SK-N-SH treated with all-trans-retinoic acid at 6 μM for 48 hours (cell line): Measurements from ENCODE around the gene DCUN1D5.
"Not testable (repeated sequence)": the region's sequence is repeated elsewhere in the genome, so short reads cannot be mapped to it uniquely, and the experiment has no call there.

ENCODE experiments used
- ATAC-seq: fragments of 200-7000 bp; cut with Tn5 transposase; 3 replicates; pipeline ENCODE4 v1.9.1; 2020; ENCODE audit warnings: mild to moderate bottlenecking, moderate library complexity
- ARNTL ChIP-seq: fragments of 450-650 bp; formaldehyde crosslinking; IDR thresholded peaks from 2 replicates; pipeline ENCODE4 v1.5.0; 2020; ENCODE audit warnings: low read depth, mild to moderate bottlenecking, moderate library complexity, borderline replicate concordance
- BACH2 ChIP-seq: fragments of 250-450 bp; sonication (Bioruptor Pico); IDR thresholded peaks from 2 replicates; pipeline ENCODE4 v1.9.0; 2021; ENCODE audit warnings: mild to moderate bottlenecking, borderline replicate concordance
- CREB5 ChIP-seq: fragments of 250-450 bp; sonication (Bioruptor Pico); IDR thresholded peaks from 2 replicates; pipeline ENCODE4 v1.5.1; 2020; ENCODE audit warnings: low read depth, mild to moderate bottlenecking, moderate library complexity
- CSDC2 ChIP-seq: fragments of 250-450 bp; sonication (Bioruptor Pico); IDR thresholded peaks from 2 replicates; pipeline ENCODE4 v1.5.0; 2020; ENCODE audit warnings: mild to moderate bottlenecking, moderate library complexity
- CSRNP3 ChIP-seq: fragments of 250-450 bp; sonication (Bioruptor Pico); IDR thresholded peaks from 2 replicates; pipeline ENCODE4 v1.5.1; 2021; ENCODE audit warnings: mild to moderate bottlenecking, moderate library complexity
- ESRRG ChIP-seq: fragments of 250-450 bp; sonication (Bioruptor Pico); IDR thresholded peaks from 2 replicates; pipeline ENCODE4 v1.6.1; 2021; ENCODE audit warnings: mild to moderate bottlenecking
- GLIS3 ChIP-seq: fragments of 250-450 bp; sonication (Bioruptor Pico); IDR thresholded peaks from 2 replicates; pipeline ENCODE4 v1.5.0; 2020; ENCODE audit warnings: mild to moderate bottlenecking, moderate library complexity
- ISL1 ChIP-seq: fragments of 250-450 bp; sonication (Bioruptor Pico); IDR thresholded peaks from 2 replicates; pipeline ENCODE4 v2.1.2; 2022; ENCODE audit warnings: mild to moderate bottlenecking, moderate library complexity
- OSR1 ChIP-seq: fragments of 250-450 bp; sonication (Bioruptor Pico); IDR thresholded peaks from 2 replicates; pipeline ENCODE4 v1.8.0; 2022; ENCODE audit warnings: moderate library complexity, mild to moderate bottlenecking, inconsistent platforms
- PATZ1 ChIP-seq: fragments of 250-450 bp; sonication (Bioruptor Pico); IDR thresholded peaks from 2 replicates; pipeline ENCODE4 v1.8.0; 2020; ENCODE audit warnings: mild to moderate bottlenecking, moderate library complexity, borderline replicate concordance
- POU6F1 ChIP-seq: fragments of 250-450 bp; sonication (Bioruptor Pico); IDR thresholded peaks from 2 replicates; pipeline ENCODE4 v1.8.0; 2021; ENCODE audit warnings: low read depth, mild to moderate bottlenecking, moderate library complexity, borderline replicate concordance
- PPARA ChIP-seq: fragments of 250-450 bp; sonication (Bioruptor Pico); IDR thresholded peaks from 2 replicates; pipeline ENCODE4 v1.5.0; 2020; ENCODE audit warnings: mild to moderate bottlenecking, borderline replicate concordance
- RARB ChIP-seq: fragments of 250-450 bp; sonication (Bioruptor Pico); IDR thresholded peaks from 2 replicates; pipeline ENCODE4 v1.8.0; 2021; ENCODE audit warnings: mild to moderate bottlenecking, moderate library complexity
- SNAI2 ChIP-seq: fragments of 250-450 bp; sonication (Bioruptor Pico); IDR thresholded peaks from 2 replicates; pipeline ENCODE4 v1.5.0; 2020; ENCODE audit warnings: mild to moderate bottlenecking, moderate library complexity
- TCF4 ChIP-seq: fragments of 250-450 bp; sonication (Bioruptor Pico); IDR thresholded peaks from 2 replicates; pipeline ENCODE4 v1.8.0; 2021; ENCODE audit warnings: mild to moderate bottlenecking, moderate library complexity, borderline replicate concordance
- TOX ChIP-seq: fragments of 250-450 bp; sonication (Bioruptor Pico); IDR thresholded peaks from 2 replicates; pipeline ENCODE4 v1.8.0; 2021; ENCODE audit warnings: mild to moderate bottlenecking, moderate library complexity, borderline replicate concordance
- ZC3H10 ChIP-seq: fragments of 250-450 bp; sonication (Bioruptor Pico); IDR thresholded peaks from 2 replicates; pipeline ENCODE4 v1.5.1; 2021; ENCODE audit warnings: mild to moderate bottlenecking, moderate library complexity
- ZFP3 ChIP-seq: fragments of 250-450 bp; sonication (Bioruptor Pico); IDR thresholded peaks from 2 replicates; pipeline ENCODE4 v1.5.0; 2020; ENCODE audit warnings: mild to moderate bottlenecking, moderate library complexity
- ZFP30 ChIP-seq: fragments of 450-650 bp; formaldehyde crosslinking; IDR thresholded peaks from 2 replicates; pipeline ENCODE4 v1.5.0; 2022; ENCODE audit warnings: mild to moderate bottlenecking, moderate library complexity
- ZNF565 ChIP-seq: fragments of 450-650 bp; formaldehyde crosslinking; conservative IDR thresholded peaks from 2 replicates; pipeline ENCODE4 v1.5.0; 2020; ENCODE audit warnings: low read depth, mild to moderate bottlenecking, moderate library complexity
- ZNF70 ChIP-seq: fragments of 450-650 bp; formaldehyde crosslinking; IDR thresholded peaks from 2 replicates; pipeline ENCODE4 v1.5.0; 2020; ENCODE audit warnings: mild to moderate bottlenecking, moderate library complexity
- ZNF8 ChIP-seq: fragments of 450-650 bp; formaldehyde crosslinking; IDR thresholded peaks from 2 replicates; pipeline ENCODE4 v1.5.0; 2020; ENCODE audit warnings: mild to moderate bottlenecking, moderate library complexity

DCUN1D5 gene

GRCh38 chr11:103035791-103036434, 56.0 kb downstream of the DCUN1D5 start:
- TF ChIP-seq ZFP30 (CRISPR knock-in tag) (no peak), ZNF70 (no peak), CSDC2 (CRISPR knock-in tag) (no peak)
- peak; percentile 88 for ATAC-seq

GRCh38 chr11:103035216-103035615, 56.7 kb downstream of the DCUN1D5 start:
- ATAC-seq, result no peak
- TF ChIP-seq GLIS3 (CRISPR knock-in tag) (no peak), ZNF565 (CRISPR knock-in tag) (no peak), ESRRG (CRISPR knock-in tag) (no peak), TOX (CRISPR knock-in tag) (no peak), ZNF8 (CRISPR knock-in tag) (no peak)

- no peak for TF ChIP-seq ESRRG (CRISPR knock-in tag)
- no peak for TF ChIP-seq ZNF565 (CRISPR knock-in tag)
- TF ChIP-seq ZNF8 (CRISPR knock-in tag), result no peak
- no peak for TF ChIP-seq ZNF70
- no peak for TF ChIP-seq BACH2 (CRISPR knock-in tag)
- no peak for TF ChIP-seq ZC3H10 (CRISPR knock-in tag)
- no peak for TF ChIP-seq TCF4
- no peak for TF ChIP-seq PPARA (CRISPR knock-in tag)
- no peak for TF ChIP-seq CSDC2 (CRISPR knock-in tag)
- TF ChIP-seq PATZ1 (CRISPR knock-in tag), result no peak
- no peak for TF ChIP-seq RARB (CRISPR knock-in tag)
- no peak for TF ChIP-seq GLIS3 (CRISPR knock-in tag)
- no peak for TF ChIP-seq CSRNP3 (CRISPR knock-in tag)
- TF ChIP-seq ZFP3 (CRISPR knock-in tag), result no peak
- no peak for TF ChIP-seq OSR1 (CRISPR knock-in tag)
- no peak for TF ChIP-seq ARNTL (CRISPR knock-in tag)
Observed at GRCh38 chr11:103031834-103032233, 60.1 kb downstream of the DCUN1D5 start.

GRCh38 chr11:103029401-103029800, 62.6 kb downstream of the DCUN1D5 start:
- TF ChIP-seq ZFP3 (CRISPR knock-in tag) (no peak), OSR1 (CRISPR knock-in tag) (no peak), ZNF70 (no peak), BACH2 (CRISPR knock-in tag) (no peak), ISL1 (CRISPR knock-in tag) (no peak), POU6F1 (CRISPR knock-in tag) (no peak), PATZ1 (CRISPR knock-in tag) (no peak), ZC3H10 (CRISPR knock-in tag) (no peak), ZFP30 (CRISPR knock-in tag) (no peak), ZNF8 (CRISPR knock-in tag) (no peak), RARB (CRISPR knock-in tag) (no peak), ARNTL (CRISPR knock-in tag) (no peak), ZNF565 (CRISPR knock-in tag) (no peak), GLIS3 (CRISPR knock-in tag) (no peak), CREB5 (CRISPR knock-in tag) (no peak), CSRNP3 (CRISPR knock-in tag) (no peak), TCF4 (no peak), SNAI2 (CRISPR knock-in tag) (no peak), PPARA (CRISPR knock-in tag) (no peak), CSDC2 (CRISPR knock-in tag) (no peak)
- TF ChIP-seq, all 23 proteins: peak for 0
- no peak for ATAC-seq

More at GRCh38 chr11:103031834-103032233, 60.1 kb downstream of the DCUN1D5 start:
- no peak for ATAC-seq

- not testable (repeated sequence) for ATAC-seq
Observed at GRCh38 chr11:103028304-103029020, 63.5 kb downstream of the DCUN1D5 start.
